GM20000 (cell line): ENCODE measurements around the gene MRRF.

Experiments
- DNase-seq: peaks from one replicate; pipeline ENCODE4 v3.0.0; 2012; ENCODE audit warnings: low spot score
- CTCF ChIP-seq: IDR thresholded peaks from 2 replicates; pipeline ENCODE4 v1.5.1; 2012; ENCODE audit warnings: mild to moderate bottlenecking, control low read depth; ENCODE audit errors: extremely low read depth, missing control alignments

Gene MRRF

GRCh38 chr9:122225312-122226141 is 39.2 kb upstream of the MRRF start:
- TF ChIP-seq CTCF, result no peak
- DNase-seq, result no peak

DNA sequence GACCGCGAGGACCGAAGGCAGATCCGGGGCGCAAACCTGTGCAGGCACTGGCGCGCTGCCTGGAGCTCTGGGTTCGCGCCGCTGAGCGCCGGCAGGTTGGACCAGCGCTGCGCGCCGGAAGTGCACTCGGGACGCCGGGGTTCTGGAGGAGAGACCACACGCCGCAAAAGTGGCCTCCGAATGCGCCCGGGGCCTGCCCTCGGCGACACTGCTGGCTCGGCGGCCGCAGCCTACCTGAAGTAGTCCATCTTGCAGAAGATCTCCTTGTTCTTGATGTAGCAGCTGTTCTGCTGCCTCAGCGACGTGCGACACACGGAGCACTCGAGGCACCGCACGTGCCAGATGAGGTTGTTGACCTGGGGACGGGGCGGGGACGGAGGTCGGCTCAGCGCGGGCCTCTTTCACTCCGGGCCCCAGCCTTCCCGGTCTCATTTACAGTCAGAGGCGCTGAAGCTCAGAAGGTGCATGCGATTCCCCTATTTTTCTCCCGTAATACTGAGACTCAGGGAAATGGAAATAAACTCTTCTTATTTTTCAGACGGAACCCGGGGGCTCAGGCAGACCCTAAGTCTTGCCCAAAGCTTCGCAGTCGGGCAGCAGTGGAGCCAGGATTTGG is 38.4 kb upstream of the MRRF start:
- no peak for DNase-seq
- TF ChIP-seq CTCF, result no peak

- no peak for DNase-seq
- no peak for TF ChIP-seq CTCF
Measured at GRCh38 chr9:122226758-122227574, 37.7 kb upstream of the MRRF start.

- no peak for TF ChIP-seq CTCF
- DNase-seq, result no peak
Measured at GRCh38 chr9:122227575-122227900, 37.1 kb upstream of the MRRF start.

DNA sequence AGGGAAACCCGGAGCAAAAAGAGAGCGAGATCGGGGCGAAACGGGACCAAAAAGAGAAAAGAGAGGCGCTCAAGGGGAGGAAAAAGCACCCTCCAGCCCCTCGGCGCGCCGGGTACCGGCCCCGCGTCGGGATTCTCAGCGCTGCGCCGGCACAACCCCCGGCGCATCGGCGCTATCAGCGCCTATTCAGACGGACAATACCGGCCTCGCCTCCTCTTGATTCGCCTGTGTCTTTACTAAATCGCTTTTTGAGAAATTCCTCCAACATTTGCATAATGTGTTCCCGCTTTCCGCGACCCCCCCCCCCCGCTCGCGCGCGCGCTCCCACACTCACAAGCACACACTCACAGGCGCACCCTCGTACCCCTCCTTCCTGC is 36.5 kb upstream of the MRRF start:
- no peak for TF ChIP-seq CTCF
- DNase-seq, result peak; percentile 58

DNA sequence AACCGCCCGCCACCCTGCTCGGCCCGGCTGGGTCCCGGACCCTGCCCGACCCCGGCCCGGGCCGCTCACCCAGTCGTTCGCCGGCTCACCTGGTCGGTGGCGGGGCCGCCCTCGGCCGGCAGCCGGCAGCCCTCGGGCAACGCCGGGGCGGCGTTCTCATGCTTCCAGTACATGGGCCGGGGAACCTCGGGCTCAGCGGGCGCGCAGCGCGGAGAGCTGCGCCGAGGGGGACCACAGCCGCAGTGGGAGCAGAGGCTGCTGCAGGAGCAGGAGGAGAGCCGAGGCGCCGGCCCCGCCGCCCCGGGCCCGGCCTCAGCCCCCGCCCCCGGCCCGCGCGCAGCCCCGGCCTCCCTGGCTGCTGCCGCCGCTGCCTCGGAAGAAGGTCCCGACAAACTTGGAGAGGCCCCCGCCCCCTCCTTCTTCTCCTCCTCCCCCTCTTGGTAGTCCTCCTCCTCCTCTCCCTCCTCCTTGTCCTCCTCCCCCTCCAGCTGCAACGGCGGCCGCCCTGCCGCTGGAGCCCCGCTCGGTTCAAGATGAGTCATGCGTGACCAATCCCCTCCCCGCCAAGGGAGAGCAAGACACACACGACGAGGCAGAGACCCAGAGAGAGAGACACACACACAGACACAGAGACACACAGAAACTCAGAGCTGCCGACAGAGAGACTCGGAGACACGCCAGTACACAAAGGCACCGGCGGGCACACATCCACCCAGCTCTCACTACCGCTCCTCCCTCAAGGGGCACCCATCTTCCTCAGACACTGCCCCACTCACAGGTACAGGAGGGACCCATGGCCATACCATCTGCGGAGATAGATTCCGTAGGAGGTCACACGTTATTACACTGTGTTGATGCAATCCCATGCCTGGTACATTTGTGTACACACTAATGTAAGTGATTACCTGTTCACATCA is 35.9 kb upstream of the MRRF start, which contains the start of gene LHX6:
TSS of gene LHX6 (minus strand) at position 390 of the 917 bp plus-strand sequence. CDS start at position 173, 217 bp downstream.
- peak; percentile 58 for DNase-seq
- no peak for TF ChIP-seq CTCF
